ENCODE data around the gene RBM4.

The RBM4 gene

DNA sequence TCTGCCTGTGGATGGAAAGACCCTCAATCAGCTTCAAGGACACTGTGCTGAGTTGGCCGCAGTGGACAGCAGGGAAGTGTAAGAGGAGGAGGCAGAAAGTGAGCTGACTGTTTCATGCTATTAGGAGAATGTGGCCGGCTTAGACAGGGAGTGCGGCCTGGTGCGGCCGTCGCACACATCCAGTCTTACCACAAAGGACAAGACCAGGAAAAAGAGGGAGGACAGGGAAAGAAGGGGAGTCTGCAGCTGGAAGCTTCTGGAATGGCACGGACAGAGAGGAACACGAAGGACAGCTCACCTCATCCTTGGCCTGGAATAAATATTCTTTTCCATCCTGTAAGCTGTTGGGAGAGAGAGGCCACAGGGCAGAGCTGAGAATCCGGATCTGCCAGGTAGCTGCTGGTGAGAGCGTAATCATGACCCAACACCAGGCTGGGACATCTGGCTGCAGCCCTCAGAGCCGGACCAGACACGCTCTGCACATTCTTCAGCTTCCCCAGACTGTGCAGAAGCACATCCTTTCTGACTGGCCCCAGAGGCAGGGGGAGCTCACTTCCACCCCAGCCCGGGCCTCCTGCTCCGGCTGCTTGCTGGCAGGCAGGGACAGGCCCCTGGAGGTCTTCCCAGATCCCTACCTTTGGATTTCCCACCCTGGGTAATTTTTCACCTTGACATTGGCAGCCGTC is 47.7 kb downstream of the RBM4 start:
- H3K36me3 Mint-ChIP-seq (ENCODE audit: low read depth): no peaks in the 10 kb centered on the region
- H3K27me3 Mint-ChIP-seq (ENCODE audit: low read depth): no peaks in the 10 kb centered on the region
- H3K4me3 Mint-ChIP-seq: no peak overlapping the region
- no peak overlapping the region for H3K27ac Mint-ChIP-seq
- no peaks in the 10 kb centered on the region for H3K9me3 Mint-ChIP-seq
- no peaks in the 10 kb centered on the region for H3K4me1 Mint-ChIP-seq (ENCODE audit: low read depth)

GRCh38 chr11:66686801-66687750 is 48.6 kb downstream of the RBM4 start:
- Mint-ChIP-seq H3K4me3 (no peak overlapping the region), H3K4me1 (ENCODE audit: low read depth) (no peaks in the 10 kb centered on the region)

DNA sequence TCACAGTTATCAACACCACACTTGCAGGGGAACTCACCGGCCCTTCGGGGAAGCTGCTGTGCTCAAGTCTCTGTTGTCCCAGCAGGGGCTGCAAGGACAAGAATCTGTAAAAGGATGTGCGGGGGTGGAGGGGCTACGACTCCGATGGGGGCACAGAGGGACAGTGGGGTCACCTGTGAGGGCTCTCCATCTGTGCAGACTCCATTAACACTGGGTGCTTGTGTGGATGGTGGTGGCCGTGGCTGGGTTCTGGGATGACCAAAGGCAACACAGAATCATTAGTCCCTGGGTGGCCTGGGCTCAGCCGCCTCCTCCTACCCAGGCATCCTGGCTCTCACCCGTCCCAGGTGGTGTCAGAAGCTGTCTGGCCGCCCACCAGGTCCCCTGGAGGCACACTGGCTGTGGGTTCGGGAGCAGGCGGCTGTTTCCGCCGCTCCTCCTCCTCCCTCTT is 49.4 kb downstream of the RBM4 start:
- no peak overlapping the region for H3K4me3 Mint-ChIP-seq
- H3K4me1 Mint-ChIP-seq (ENCODE audit: low read depth): no peaks in the 10 kb centered on the region
- H3K9me3 Mint-ChIP-seq: no peaks in the 10 kb centered on the region
- no peaks in the 10 kb centered on the region for H3K36me3 Mint-ChIP-seq (ENCODE audit: low read depth)
- no peak overlapping the region for H3K27ac Mint-ChIP-seq
- H3K27me3 Mint-ChIP-seq (ENCODE audit: low read depth): no peaks in the 10 kb centered on the region

More at GRCh38 chr11:66686801-66687750, 48.6 kb downstream of the RBM4 start:
- Mint-ChIP-seq H3K36me3 (ENCODE audit: low read depth) (no peaks in the 10 kb centered on the region), H3K27me3 (ENCODE audit: low read depth) (no peaks in the 10 kb centered on the region), H3K9me3 (no peaks in the 10 kb centered on the region), H3K27ac (no peak overlapping the region)

GRCh38 chr11:66688561-66689534 is 50.3 kb downstream of the RBM4 start:
- Mint-ChIP-seq H3K4me1 (ENCODE audit: low read depth) (no peaks in the 10 kb centered on the region), H3K4me3 (no peak overlapping the region), H3K27me3 (ENCODE audit: low read depth) (no peaks in the 10 kb centered on the region), H3K36me3 (ENCODE audit: low read depth) (no peaks in the 10 kb centered on the region), H3K9me3 (no peaks in the 10 kb centered on the region), H3K27ac (no peak overlapping the region)

DNA sequence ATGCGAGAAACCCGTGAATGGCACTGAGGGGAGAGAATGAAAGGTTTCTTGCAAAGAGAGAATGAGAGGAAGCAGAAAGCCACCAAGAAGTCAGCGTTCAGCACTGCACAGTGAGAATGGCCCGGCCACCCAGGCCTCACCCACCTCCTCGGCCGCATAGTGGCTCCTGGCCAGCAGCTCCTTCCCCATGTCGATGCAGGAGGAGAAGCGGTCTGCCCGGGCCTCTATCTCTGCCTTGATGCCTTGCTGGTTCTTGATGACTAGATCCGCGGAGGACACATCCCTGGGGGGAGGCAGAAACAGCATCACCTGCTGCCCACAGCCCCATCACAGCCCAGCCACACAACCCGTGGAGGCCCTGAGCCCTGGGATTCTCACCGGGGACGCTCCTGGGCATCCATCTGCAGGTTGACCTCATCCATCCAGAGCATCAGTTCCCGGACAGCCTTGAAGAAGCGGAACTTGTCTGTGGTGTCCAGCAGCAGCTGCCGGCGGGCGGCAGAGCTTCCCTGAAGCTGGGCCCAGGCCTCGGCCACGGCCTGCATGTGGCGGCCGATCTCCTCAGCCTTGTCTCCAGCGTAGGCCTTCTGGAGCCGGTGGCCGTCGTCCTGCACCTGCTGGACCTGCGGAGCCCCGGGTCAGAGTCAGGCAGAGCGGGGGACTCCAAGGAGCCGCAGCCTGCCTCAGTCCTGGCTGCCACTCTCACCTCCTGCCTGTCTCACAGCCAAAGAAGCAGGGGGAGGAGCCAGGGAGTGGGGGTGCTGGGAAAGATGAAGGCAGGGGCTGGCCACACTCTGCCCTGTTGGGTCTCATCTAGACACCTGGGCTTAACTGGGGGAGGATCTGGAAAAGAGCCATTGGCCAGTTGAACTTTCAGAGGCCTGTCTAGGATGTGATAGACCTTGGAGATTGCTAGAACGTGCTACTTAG is 51.4 kb downstream of the RBM4 start:
- no peak overlapping the region for H3K27ac Mint-ChIP-seq
- H3K27me3 Mint-ChIP-seq (ENCODE audit: low read depth): no peaks in the 10 kb centered on the region
- no peak overlapping the region for H3K4me3 Mint-ChIP-seq
- no peaks in the 10 kb centered on the region for H3K36me3 Mint-ChIP-seq (ENCODE audit: low read depth)
- peaks cover 2% of the 10 kb centered on the region for H3K4me1 Mint-ChIP-seq (ENCODE audit: low read depth)
- no peaks in the 10 kb centered on the region for H3K9me3 Mint-ChIP-seq

GRCh38 chr11:66691311-66691980 is 52.9 kb downstream of the RBM4 start:
- Mint-ChIP-seq H3K9me3 (no peaks in the 10 kb centered on the region), H3K4me3 (no peak overlapping the region)

DNA sequence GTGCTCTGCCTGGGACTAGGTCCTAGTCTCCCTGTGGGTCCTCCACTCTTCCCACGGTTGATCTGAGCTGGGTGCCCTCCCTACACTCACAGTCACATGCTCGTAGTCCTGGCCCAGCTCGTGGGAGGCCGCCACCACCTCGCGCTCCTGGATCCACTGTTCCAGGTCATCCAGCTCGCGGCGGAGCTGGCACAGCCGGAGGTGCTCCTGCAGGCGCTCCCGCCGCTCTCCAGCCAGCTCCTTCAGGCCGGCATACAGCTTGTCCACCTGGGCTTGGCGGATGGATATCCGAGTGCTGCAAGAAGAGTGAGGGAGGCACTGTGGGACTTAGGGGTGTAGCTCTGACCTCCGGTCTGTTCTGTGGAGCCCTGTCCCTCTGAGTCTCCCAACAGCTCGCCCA is 53.9 kb downstream of the RBM4 start:
- Mint-ChIP-seq H3K4me3 (no peak overlapping the region), H3K36me3 (ENCODE audit: low read depth) (no peaks in the 10 kb centered on the region), H3K9me3 (no peaks in the 10 kb centered on the region), H3K27me3 (ENCODE audit: low read depth) (no peaks in the 10 kb centered on the region), H3K27ac (no peak overlapping the region), H3K4me1 (ENCODE audit: low read depth) (peaks cover 2% of the 10 kb centered on the region)

More at GRCh38 chr11:66691311-66691980, 52.9 kb downstream of the RBM4 start:
- H3K4me1 Mint-ChIP-seq (ENCODE audit: low read depth): peaks cover 2% of the 10 kb centered on the region
- no peaks in the 10 kb centered on the region for H3K36me3 Mint-ChIP-seq (ENCODE audit: low read depth)
- no peak overlapping the region for H3K27ac Mint-ChIP-seq
- H3K27me3 Mint-ChIP-seq (ENCODE audit: low read depth): no peaks in the 10 kb centered on the region

- Mint-ChIP-seq H3K4me3 (no peak overlapping the region), H3K27ac (no peak overlapping the region), H3K4me1 (ENCODE audit: low read depth) (peaks cover 2% of the 10 kb centered on the region), H3K27me3 (ENCODE audit: low read depth) (no peaks in the 10 kb centered on the region), H3K36me3 (ENCODE audit: low read depth) (no peaks in the 10 kb centered on the region), H3K9me3 (no peaks in the 10 kb centered on the region)
These were observed 54.4 kb downstream of the RBM4 start for GRCh38 chr11:66692871-66693331.

DNA sequence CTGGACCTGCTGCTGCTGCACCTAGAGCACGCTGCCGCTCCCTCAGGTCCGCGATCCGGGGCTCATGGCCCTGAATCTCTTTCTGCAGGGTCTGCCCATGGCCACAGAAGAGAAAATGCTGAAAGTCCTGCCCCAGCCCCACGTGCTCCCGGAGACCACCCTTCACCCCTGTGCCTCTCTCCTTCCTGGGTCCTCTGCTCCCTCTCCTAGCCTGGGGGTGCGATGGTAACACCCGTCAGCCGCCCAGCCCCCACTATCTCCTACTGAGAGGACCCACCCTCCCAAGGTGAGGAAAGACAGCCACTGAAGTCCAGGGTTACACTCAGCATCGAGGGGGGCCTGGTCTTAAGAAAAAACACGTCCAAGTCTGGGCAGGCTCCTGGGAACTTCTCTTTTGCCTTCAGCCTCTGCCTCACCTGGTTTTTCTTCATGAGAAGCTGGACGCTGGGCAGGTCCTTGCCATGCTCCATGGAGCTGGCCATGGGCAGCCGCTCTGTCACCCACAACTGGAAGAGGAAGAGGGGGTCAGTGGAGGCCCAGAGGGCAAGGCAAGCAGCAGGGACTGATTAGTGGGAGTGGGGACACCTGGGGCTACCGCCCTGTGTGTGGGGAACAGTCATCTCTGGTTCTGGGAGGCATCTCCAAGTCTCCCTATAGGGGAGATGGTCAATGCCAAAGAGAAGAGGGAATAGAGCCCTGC is 55.0 kb downstream of the RBM4 start:
- Mint-ChIP-seq H3K4me3 (no peak overlapping the region), H3K4me1 (ENCODE audit: low read depth) (peaks cover 2% of the 10 kb centered on the region), H3K27ac (no peak overlapping the region), H3K9me3 (no peaks in the 10 kb centered on the region), H3K36me3 (ENCODE audit: low read depth) (no peaks in the 10 kb centered on the region), H3K27me3 (ENCODE audit: low read depth) (no peaks in the 10 kb centered on the region)

GRCh38 chr11:66694056-66694410 is 55.5 kb downstream of the RBM4 start:
- Mint-ChIP-seq H3K4me1 (ENCODE audit: low read depth) (peaks cover 2% of the 10 kb centered on the region), H3K36me3 (ENCODE audit: low read depth) (no peaks in the 10 kb centered on the region), H3K27ac (no peak overlapping the region), H3K27me3 (ENCODE audit: low read depth) (no peaks in the 10 kb centered on the region), H3K9me3 (no peaks in the 10 kb centered on the region), H3K4me3 (no peak overlapping the region)

DNA sequence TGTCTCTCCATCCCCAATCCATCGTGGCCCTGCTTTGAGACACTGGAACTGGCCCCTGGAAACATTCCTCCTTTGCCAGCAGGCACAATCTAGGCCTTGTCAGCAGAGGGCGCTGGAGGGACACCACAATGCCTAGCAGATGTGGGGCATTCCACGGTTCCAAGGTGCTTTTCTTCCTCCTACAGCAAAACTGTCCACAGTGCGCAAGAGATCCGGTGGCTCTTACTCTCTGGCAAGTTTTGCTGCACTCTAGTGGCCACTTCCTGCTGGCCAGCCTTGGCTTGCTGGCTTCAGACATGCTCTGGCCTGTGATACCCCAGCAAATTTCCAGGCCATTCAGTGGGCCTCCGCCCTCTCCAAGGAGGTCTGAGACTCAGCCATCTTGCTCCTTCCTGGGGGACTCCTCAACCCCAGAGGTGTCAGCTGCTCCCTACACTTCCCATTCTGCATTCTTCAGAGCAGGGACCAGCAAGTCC is 56.3 kb downstream of the RBM4 start:
- H3K4me3 Mint-ChIP-seq: no peak overlapping the region
- no peaks in the 10 kb centered on the region for H3K36me3 Mint-ChIP-seq (ENCODE audit: low read depth)
- H3K27me3 Mint-ChIP-seq (ENCODE audit: low read depth): no peaks in the 10 kb centered on the region
- H3K9me3 Mint-ChIP-seq: no peaks in the 10 kb centered on the region
- no peak overlapping the region for H3K27ac Mint-ChIP-seq
- H3K4me1 Mint-ChIP-seq (ENCODE audit: low read depth): peaks cover 2% of the 10 kb centered on the region

All from T-helper 1 cell treated with Interleukin-12 subunit alpha and Interleukin-12 subunit beta and Interleukin-4 antibody, amounts not matched to agents 30 μg/mL and 1 μg/mL, for 36 hours (primary cell).